GM19463 (cell line): Measurements from ENCODE around the gene ACSF2.
A peak's percentile ranks its signal among the peaks of the same experiment; 100 is the strongest.
"Not testable (repeated sequence)": the region's sequence is repeated elsewhere in the genome, so short reads cannot be mapped to it uniquely, and the experiment has no call there.

Source experiments
- ATAC-seq: cut with Tn5 transposase; IDR thresholded peaks from one replicate; pipeline ENCODE4 v1.9.1; 2021; ENCODE audit warnings: mild to moderate bottlenecking, moderate library complexity; ENCODE audit not compliant: unreplicated experiment

Gene ACSF2

DNA sequence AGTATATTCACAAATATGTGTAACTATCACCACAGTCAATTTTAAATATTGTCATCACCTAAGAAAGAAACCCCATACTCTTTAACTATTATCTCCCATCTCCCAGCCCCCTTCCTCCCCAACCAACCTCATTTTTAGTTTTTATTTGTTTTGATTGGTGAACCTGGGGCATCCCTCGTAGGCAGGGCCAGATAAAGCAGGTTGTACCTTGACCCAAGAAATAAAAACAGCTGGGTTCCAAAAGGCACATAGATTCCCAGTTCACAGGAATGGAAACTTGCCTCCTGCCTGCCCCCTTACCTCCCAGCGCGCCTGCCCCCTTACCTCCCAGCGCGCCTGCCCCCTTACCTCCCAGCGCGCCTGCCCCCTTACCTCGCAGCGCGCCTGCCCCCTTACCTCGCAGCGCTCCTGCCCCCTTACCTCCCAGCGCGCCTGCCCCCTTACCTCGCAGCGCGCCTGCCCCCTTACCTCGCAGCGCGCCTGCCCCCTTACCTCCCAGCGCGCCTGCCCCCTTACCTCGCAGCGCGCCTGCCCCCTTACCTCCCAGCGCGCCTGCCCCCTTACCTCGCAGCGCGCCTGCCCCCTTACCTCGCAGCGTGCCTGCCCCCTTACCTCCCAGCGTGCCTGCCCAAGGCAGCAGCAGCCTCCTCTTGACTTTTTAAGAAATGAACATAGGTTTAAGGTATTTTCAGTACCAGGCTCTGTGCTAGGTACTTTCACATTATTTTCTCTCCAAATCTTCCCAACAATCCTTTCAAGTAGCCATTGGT, 49.9 kb downstream of the ACSF2 start:
- ATAC-seq: not testable (repeated sequence)

- ATAC-seq: no peak
Observed at GRCh38 chr17:50476545-50477315, 50.7 kb downstream of the ACSF2 start.

DNA sequence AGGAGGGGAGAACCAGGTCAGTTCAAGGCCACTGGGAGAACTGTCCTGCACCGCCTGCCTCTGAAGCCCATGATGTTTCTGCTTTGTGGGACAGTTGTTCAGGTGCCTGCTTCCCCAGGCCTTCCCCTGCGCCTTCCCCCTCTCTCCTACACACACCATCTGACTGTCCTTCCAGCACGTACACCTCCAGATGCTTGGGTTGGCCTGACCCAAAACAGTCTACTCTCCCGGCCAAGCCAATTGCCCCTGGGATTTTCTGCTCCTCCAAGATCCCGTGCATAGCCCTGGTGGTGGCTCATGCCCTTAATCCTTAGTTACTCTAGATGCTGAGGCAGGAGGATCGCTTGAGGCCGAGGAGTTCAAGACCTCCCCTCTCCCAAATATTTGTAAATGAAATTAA, 52.0 kb downstream of the ACSF2 start:
- no peak for ATAC-seq

DNA sequence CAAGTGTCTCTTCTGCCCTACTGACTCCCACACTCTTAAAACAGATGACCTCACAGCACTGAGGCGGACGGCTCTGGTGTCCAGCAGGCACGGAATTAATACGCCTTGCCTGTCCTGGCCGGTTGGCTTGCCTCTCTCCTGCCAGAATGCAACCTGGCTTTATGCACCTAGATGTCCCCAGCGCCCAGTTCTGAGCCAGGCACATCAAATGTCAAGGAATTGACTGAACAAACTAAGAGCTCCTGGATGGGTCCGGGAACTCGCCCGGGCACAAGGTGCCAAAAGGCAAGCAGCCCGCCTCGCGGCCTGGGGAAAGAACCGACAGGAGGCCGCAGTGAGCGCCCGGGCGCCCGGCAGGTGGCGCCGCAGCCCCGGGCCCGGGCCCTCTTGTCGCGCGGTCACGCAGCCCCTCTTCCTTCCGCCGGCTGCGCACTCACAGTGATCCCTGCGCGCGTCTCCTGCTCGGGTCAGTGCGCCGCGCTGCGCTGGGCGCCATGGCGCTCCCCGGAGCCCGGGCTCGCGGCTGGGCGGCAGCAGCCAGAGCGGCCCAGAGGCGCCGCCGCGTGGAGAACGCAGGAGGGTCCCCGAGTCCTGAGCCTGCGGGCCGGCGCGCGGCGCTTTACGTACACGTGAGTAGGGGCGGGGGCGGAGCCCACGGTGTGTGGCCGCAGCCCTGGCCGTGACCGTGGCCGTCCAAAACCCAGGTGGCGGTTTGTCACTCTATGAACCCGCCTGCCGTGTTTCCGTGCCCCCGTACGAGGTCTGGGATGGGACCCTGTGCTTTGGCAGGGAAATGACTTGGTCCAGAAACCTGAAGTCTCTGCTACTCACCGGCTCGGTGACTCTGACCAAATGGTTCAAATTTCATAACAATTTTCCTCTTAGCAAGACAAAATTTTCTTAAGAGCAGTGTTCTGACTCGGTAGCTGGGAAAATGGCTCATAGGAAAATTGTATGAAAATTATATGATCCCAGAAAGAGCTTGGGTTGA, 52.7 kb downstream of the ACSF2 start, which contains the start of gene RSAD1:
RSAD1 (plus strand) TSS at position 470 of the 991 bp plus-strand sequence; CDS start at position 495, 25 bp downstream.
- peak; percentile 85 for ATAC-seq

DNA sequence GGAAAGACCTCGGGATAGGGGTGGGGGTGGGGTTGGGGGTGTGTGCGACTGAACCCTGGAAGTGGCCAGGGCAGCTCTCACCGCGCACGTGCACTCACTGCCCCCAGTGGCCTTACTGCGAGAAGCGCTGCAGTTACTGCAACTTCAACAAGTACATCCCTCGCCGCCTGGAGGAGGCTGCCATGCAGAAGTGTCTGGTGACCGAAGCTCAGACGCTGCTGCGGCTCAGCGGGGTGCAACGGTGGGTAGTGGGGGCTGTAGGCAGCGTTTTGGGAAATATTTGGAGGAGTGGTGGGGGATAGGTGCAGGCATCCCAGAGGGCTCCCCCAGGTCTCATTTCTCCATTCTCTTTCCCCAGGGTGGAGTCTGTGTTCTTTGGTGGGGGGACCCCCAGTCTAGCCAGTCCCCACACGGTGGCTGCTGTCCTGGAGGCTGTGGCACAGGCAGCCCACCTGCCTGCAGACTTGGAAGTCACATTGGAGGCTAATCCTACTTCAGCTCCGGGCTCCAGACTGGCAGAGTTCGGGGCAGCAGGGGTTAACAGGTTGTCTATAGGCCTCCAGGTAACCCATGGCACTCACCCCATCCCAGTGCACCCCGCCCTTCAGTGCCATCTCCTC, 53.6 kb downstream of the ACSF2 start:
- ATAC-seq: no peak

- ATAC-seq: no peak
Observed at GRCh38 chr17:50480142-50480764, 54.2 kb downstream of the ACSF2 start.

GRCh38 chr17:50480854-50481490, 55.0 kb downstream of the ACSF2 start:
- ATAC-seq: no peak

DNA sequence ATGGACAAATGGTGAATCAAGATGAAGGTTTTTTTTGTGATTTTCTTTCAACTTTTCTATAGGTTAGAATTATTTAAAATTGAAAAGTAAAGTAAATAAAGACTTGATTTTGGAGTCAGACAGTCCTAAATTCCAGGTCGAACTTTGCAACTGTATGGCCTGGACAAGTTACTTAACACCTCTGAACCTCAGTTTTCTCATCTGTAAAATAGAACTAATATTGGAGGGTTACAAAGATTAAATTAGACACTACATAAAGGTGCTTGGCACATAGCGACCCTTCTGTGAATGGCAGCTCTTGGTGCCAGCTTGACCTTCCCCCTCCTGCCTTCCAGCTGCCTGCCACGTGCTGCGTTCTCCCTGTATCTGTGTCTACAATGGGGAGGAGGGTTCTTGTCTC, 55.6 kb downstream of the ACSF2 start:
- ATAC-seq: no peak

- ATAC-seq: no peak
Observed at GRCh38 chr17:50482110-50482509, 56.1 kb downstream of the ACSF2 start.

GRCh38 chr17:50482516-50482915, 56.5 kb downstream of the ACSF2 start:
- ATAC-seq: no peak

DNA sequence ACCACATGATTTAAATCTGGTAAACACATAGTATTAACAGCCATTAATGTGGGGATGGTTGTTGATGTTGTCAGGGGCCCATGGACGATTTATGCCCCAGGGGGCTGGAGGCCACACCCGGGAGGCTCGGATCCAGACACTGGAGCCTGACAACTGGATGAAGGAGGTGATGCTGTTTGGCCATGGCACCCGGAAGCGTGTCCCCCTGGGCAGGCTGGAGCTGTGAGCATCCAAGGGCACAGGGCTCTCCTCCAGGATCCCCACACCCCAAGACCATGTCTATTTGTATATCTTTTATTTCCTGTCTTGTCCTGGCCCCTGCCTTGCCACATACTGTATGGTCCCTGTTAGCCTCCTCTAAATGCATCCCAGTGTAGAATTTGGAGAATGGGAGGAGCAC, 57.2 kb downstream of the ACSF2 start:
- no peak for ATAC-seq

- ATAC-seq: no peak
Observed at GRCh38 chr17:50484386-50485155, 58.6 kb downstream of the ACSF2 start.

DNA sequence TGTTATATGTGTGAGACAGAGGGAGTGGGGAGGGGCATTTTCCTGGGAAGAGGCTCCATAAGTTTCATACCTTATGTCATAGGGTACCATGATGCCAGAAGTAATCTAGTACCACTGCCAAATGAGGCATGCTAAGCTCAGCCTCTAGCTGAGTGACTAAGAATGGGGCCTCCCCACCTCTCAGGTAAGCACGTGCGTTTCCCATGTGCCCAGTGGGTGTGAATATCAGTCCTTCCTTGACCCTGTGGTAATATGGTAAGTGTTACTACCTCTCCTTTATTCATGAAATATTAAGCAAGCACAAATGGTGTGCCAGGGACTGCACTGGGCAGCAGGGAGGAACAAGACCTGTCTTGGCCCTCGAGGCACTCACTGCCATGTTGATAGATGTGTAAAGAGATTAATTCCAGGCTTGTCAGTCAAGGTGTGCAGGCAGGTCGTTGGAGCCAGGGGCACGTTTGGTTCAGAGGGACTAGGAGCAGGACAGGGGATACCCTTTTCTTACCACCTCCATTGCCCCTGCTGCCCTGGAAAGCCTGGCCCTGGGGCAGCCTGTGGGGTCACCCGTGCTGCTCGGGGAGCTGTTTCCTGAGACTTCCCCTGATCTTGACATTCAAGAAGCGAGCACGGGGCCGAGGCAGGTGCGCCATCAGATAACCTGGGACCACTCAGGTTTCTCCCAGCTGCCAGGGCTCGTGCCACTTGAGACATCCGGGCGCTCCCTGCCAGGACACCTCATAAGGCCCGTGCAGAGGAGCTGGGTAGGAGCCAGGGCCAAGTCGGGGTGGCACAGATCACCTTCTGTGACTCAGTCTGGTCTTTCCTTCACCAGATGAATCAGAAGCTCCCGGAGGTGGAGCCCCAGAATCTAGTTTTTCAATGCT, 61.4 kb downstream of the ACSF2 start:
- no peak for ATAC-seq

GRCh38 chr17:50488880-50489279, 62.9 kb downstream of the ACSF2 start:
- ATAC-seq: no peak

GRCh38 chr17:50491505-50491904, 65.5 kb downstream of the ACSF2 start:
- ATAC-seq: no peak

GRCh38 chr17:50492214-50492613, 66.2 kb downstream of the ACSF2 start:
- ATAC-seq: no peak

DNA sequence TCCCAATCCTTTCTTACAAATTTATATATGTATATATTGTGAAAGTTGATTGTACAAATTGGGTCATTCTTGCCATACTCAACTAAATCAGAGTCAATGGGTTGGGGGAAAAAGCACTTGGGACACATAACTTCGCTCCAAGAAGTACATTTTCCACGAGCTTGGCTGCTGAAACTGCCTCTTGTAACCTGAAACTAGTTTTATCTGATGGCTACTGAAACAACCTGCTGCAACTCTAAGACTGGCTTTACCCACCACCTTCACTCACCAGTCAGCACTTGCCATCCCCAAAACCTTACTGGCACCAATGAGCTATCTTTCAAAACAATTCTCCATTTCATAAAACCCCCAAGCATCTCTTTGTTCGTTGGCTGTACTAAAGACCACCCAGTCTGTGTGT, 67.7 kb downstream of the ACSF2 start:
- ATAC-seq: no peak
